Measurements from ENCODE around the gene GKAP1.

GKAP1 gene

GRCh38 chr9:83800236-83801033 is 17.1 kb downstream of the GKAP1 start:
- no peak overlapping the region for H3K4me3 ChIP-seq (ENCODE audit: low read depth, low read length)
- H3K36me3 ChIP-seq (ENCODE audit: control insufficient read depth, insufficient read depth, low read length): no peaks in the 10 kb centered on the region; the same call in none of the 2 replicates
- no peaks in the 10 kb centered on the region for H3K27me3 ChIP-seq (ENCODE audit: control insufficient read depth, insufficient read depth, low read length)
- H3K4me1 ChIP-seq (ENCODE audit: control insufficient read depth, insufficient read depth, low read length): no peaks in the 10 kb centered on the region
- no peak overlapping the region for H3K9ac ChIP-seq (ENCODE audit: low read length)
- no peaks in the 10 kb centered on the region for H3K9me3 ChIP-seq (ENCODE audit: control insufficient read depth, insufficient read depth, low read depth, low read length)
- H3K27ac ChIP-seq (ENCODE audit: low read depth, low read length): no peak overlapping the region

- H3K36me3 ChIP-seq (ENCODE audit: control insufficient read depth, insufficient read depth, low read length): no peaks in the 10 kb centered on the region; the same call in none of the 2 replicates
Measured at GRCh38 chr9:83794051-83794450, 23.5 kb downstream of the GKAP1 start.

GRCh38 chr9:83792746-83793145 is 24.8 kb downstream of the GKAP1 start:
- Histone ChIP-seq H3K9me3 (ENCODE audit: control insufficient read depth, insufficient read depth, low read depth, low read length) (no peaks in the 10 kb centered on the region), H3K27ac (ENCODE audit: low read depth, low read length) (no peak overlapping the region), H3K27me3 (ENCODE audit: control insufficient read depth, insufficient read depth, low read length) (no peaks in the 10 kb centered on the region), H3K4me1 (ENCODE audit: control insufficient read depth, insufficient read depth, low read length) (no peaks in the 10 kb centered on the region), H3K36me3 (ENCODE audit: control insufficient read depth, insufficient read depth, low read length) (no peaks in the 10 kb centered on the region), H3K4me3 (ENCODE audit: low read depth, low read length) (no peak overlapping the region), H3K9ac (ENCODE audit: low read length) (no peak overlapping the region)

More at GRCh38 chr9:83794051-83794450, 23.5 kb downstream of the GKAP1 start:
- Histone ChIP-seq H3K9ac (ENCODE audit: low read length) (no peak overlapping the region), H3K4me3 (ENCODE audit: low read depth, low read length) (no peak overlapping the region), H3K27ac (ENCODE audit: low read depth, low read length) (no peak overlapping the region), H3K4me1 (ENCODE audit: control insufficient read depth, insufficient read depth, low read length) (no peaks in the 10 kb centered on the region), H3K27me3 (ENCODE audit: control insufficient read depth, insufficient read depth, low read length) (no peaks in the 10 kb centered on the region), H3K9me3 (ENCODE audit: control insufficient read depth, insufficient read depth, low read depth, low read length) (no peaks in the 10 kb centered on the region)

- Histone ChIP-seq H3K9me3 (ENCODE audit: control insufficient read depth, insufficient read depth, low read depth, low read length) (no peaks in the 10 kb centered on the region), H3K4me3 (ENCODE audit: low read depth, low read length) (no peak overlapping the region)
Measured at GRCh38 chr9:83778164-83778563, 39.4 kb downstream of the GKAP1 start.

GRCh38 chr9:83775932-83776331 is 41.6 kb downstream of the GKAP1 start:
- H3K9ac ChIP-seq (ENCODE audit: low read length): no peak overlapping the region
- H3K4me1 ChIP-seq (ENCODE audit: control insufficient read depth, insufficient read depth, low read length): no peaks in the 10 kb centered on the region
- H3K4me3 ChIP-seq (ENCODE audit: low read depth, low read length): no peak overlapping the region
- no peaks in the 10 kb centered on the region for H3K9me3 ChIP-seq (ENCODE audit: control insufficient read depth, insufficient read depth, low read depth, low read length)
- H3K36me3 ChIP-seq (ENCODE audit: control insufficient read depth, insufficient read depth, low read length): no peaks in the 10 kb centered on the region
- H3K27me3 ChIP-seq (ENCODE audit: control insufficient read depth, insufficient read depth, low read length): no peaks in the 10 kb centered on the region
- H3K27ac ChIP-seq (ENCODE audit: low read depth, low read length): no peak overlapping the region

More at GRCh38 chr9:83778164-83778563, 39.4 kb downstream of the GKAP1 start:
- H3K27ac ChIP-seq (ENCODE audit: low read depth, low read length): no peak overlapping the region
- H3K9ac ChIP-seq (ENCODE audit: low read length): no peak overlapping the region
- H3K4me1 ChIP-seq (ENCODE audit: control insufficient read depth, insufficient read depth, low read length): no peaks in the 10 kb centered on the region
- no peaks in the 10 kb centered on the region for H3K27me3 ChIP-seq (ENCODE audit: control insufficient read depth, insufficient read depth, low read length)
- no peaks in the 10 kb centered on the region for H3K36me3 ChIP-seq (ENCODE audit: control insufficient read depth, insufficient read depth, low read length)

GRCh38 chr9:83772860-83773259 is 44.7 kb downstream of the GKAP1 start:
- H3K27ac ChIP-seq (ENCODE audit: low read depth, low read length): no peak overlapping the region
- H3K27me3 ChIP-seq (ENCODE audit: control insufficient read depth, insufficient read depth, low read length): no peaks in the 10 kb centered on the region
- no peak overlapping the region for H3K4me3 ChIP-seq (ENCODE audit: low read depth, low read length)
- no peaks in the 10 kb centered on the region for H3K36me3 ChIP-seq (ENCODE audit: control insufficient read depth, insufficient read depth, low read length)
- no peak overlapping the region for H3K9ac ChIP-seq (ENCODE audit: low read length)
- no peaks in the 10 kb centered on the region for H3K9me3 ChIP-seq (ENCODE audit: control insufficient read depth, insufficient read depth, low read depth, low read length)
- no peaks in the 10 kb centered on the region for H3K4me1 ChIP-seq (ENCODE audit: control insufficient read depth, insufficient read depth, low read length)

GRCh38 chr9:83765376-83765775 is 52.2 kb downstream of the GKAP1 start:
- H3K9ac ChIP-seq (ENCODE audit: low read length): no peak overlapping the region

GRCh38 chr9:83754383-83754977 is 63.1 kb downstream of the GKAP1 start:
- Histone ChIP-seq H3K4me3 (ENCODE audit: low read depth, low read length) (no peak overlapping the region), H3K4me1 (ENCODE audit: control insufficient read depth, insufficient read depth, low read length) (no peaks in the 10 kb centered on the region), H3K9me3 (ENCODE audit: control insufficient read depth, insufficient read depth, low read depth, low read length) (no peaks in the 10 kb centered on the region), H3K9ac (ENCODE audit: low read length) (no peak overlapping the region), H3K27ac (ENCODE audit: low read depth, low read length) (no peak overlapping the region), H3K36me3 (ENCODE audit: control insufficient read depth, insufficient read depth, low read length) (no peaks in the 10 kb centered on the region), H3K27me3 (ENCODE audit: control insufficient read depth, insufficient read depth, low read length) (no peaks in the 10 kb centered on the region)

More at GRCh38 chr9:83765376-83765775, 52.2 kb downstream of the GKAP1 start:
- Histone ChIP-seq H3K4me1 (ENCODE audit: control insufficient read depth, insufficient read depth, low read length) (0 out of 2 replicates have a peak, but pooled peaks cover 4% of the 10 kb centered on the region), H3K36me3 (ENCODE audit: control insufficient read depth, insufficient read depth, low read length) (no peaks in the 10 kb centered on the region), H3K9me3 (ENCODE audit: control insufficient read depth, insufficient read depth, low read depth, low read length) (no peaks in the 10 kb centered on the region), H3K27me3 (ENCODE audit: control insufficient read depth, insufficient read depth, low read length) (no peaks in the 10 kb centered on the region), H3K4me3 (ENCODE audit: low read depth, low read length) (no peak overlapping the region), H3K27ac (ENCODE audit: low read depth, low read length) (no peak overlapping the region)

GRCh38 chr9:83749706-83750105 is 67.9 kb downstream of the GKAP1 start:
- H3K9me3 ChIP-seq (ENCODE audit: control insufficient read depth, insufficient read depth, low read depth, low read length): no peaks in the 10 kb centered on the region
- H3K27me3 ChIP-seq (ENCODE audit: control insufficient read depth, insufficient read depth, low read length): no peaks in the 10 kb centered on the region
- H3K9ac ChIP-seq (ENCODE audit: low read length): no peak overlapping the region
- no peaks in the 10 kb centered on the region for H3K4me1 ChIP-seq (ENCODE audit: control insufficient read depth, insufficient read depth, low read length)
- H3K27ac ChIP-seq (ENCODE audit: low read depth, low read length): no peak overlapping the region
- no peak overlapping the region for H3K4me3 ChIP-seq (ENCODE audit: low read depth, low read length)
- H3K36me3 ChIP-seq (ENCODE audit: control insufficient read depth, insufficient read depth, low read length): no peaks in the 10 kb centered on the region

- Histone ChIP-seq H3K4me1 (ENCODE audit: control insufficient read depth, insufficient read depth, low read length) (no peaks in the 10 kb centered on the region), H3K27ac (ENCODE audit: low read depth, low read length) (no peak overlapping the region), H3K9ac (ENCODE audit: low read length) (no peak overlapping the region), H3K4me3 (ENCODE audit: low read depth, low read length) (no peak overlapping the region), H3K36me3 (ENCODE audit: control insufficient read depth, insufficient read depth, low read length) (no peaks in the 10 kb centered on the region), H3K27me3 (ENCODE audit: control insufficient read depth, insufficient read depth, low read length) (no peaks in the 10 kb centered on the region), H3K9me3 (ENCODE audit: control insufficient read depth, insufficient read depth, low read depth, low read length) (no peaks in the 10 kb centered on the region)
Measured at GRCh38 chr9:83744206-83744605, 73.4 kb downstream of the GKAP1 start.

- H3K36me3 ChIP-seq (ENCODE audit: control insufficient read depth, insufficient read depth, low read length): no peaks in the 10 kb centered on the region
- no peaks in the 10 kb centered on the region for H3K4me1 ChIP-seq (ENCODE audit: control insufficient read depth, insufficient read depth, low read length)
- H3K27ac ChIP-seq (ENCODE audit: low read depth, low read length): no peak overlapping the region
- H3K9ac ChIP-seq (ENCODE audit: low read length): no peak overlapping the region
- H3K9me3 ChIP-seq (ENCODE audit: control insufficient read depth, insufficient read depth, low read depth, low read length): no peaks in the 10 kb centered on the region
- no peak overlapping the region for H3K4me3 ChIP-seq (ENCODE audit: low read depth, low read length)
- H3K27me3 ChIP-seq (ENCODE audit: control insufficient read depth, insufficient read depth, low read length): no peaks in the 10 kb centered on the region
Measured at GRCh38 chr9:83733739-83734138, 83.8 kb downstream of the GKAP1 start.

Data from HUES6 (cell line).